Measurements from ENCODE around the gene SLC48A1. TPM values are rescaled to one million over a fixed set of nuclear protein-coding genes. Genes with fewer than 3 reads are reported as not detected.

Gene SLC48A1
- polyA plus RNA-seq, 1 of the 3 experiments (the other 2 are of a cell fraction), result 7.3 TPM

DNA sequence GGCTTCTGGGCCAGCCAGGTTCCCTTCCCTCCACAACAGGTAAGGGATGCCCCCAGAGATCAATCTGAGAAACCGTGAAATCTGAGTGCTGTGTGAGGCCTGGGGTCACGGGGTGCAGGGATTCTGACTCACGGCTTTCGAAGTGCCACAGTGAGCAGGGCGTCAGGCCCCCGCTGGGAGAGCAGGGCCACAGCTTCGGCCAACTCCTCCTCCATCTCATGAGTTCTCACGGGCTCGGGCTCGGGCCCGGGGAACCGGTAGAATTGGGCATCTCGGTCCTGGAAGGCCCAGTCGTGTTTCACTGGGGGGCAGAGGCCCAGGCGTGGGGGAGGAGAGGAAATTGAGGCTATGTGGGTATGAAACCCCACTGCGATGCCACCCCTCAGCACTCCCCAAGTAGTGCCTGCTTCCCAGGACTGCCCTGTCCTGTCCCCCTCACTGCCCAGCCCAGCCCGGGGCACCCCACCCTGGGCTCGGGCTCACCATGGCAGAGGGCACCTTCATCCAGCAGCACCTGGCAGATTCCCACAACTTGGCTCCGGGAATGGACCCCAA is 22.0 kb upstream of the SLC48A1 start:
- Histone ChIP-seq H3K9ac (no peak overlapping the region), H3K9me2 (no peaks in the 10 kb centered on the region), H3F3A (replicated peaks; ENCODE audit: insufficient read depth) (no peaks in the 10 kb centered on the region), H3K4me1 (ENCODE audit: control insufficient read depth in 1 of 2, insufficient read depth in 2 of 2, low read depth in 1 of 2, low read length in 1 of 2) (peaks cover 12 to 46% of the 10 kb centered on the region in 2 experiments; a peak in 3 of 4 replicates), H3K79me2 (ENCODE audit: insufficient read depth) (no peaks in the 10 kb centered on the region), H3K4me3 (ENCODE audit: low read depth in 2 of 2, low read length in 1 of 2) (no peak overlapping the region), H3K4me2 (no peak overlapping the region), H3K27me3 (ENCODE audit: insufficient read depth) (no peaks in the 10 kb centered on the region), H3K27ac (ENCODE audit: low read depth in 2 of 2, low read length in 1 of 2) (no peak overlapping the region), H3K9me3 (no peaks in the 10 kb centered on the region), H2AFZ (ENCODE audit: low read depth) (no peak overlapping the region), H3K36me3 (replicated peaks in 1 of 2; ENCODE audit: control insufficient read depth in 1 of 2, insufficient read depth in 2 of 2, low read length in 1 of 2) (no peaks in the 10 kb centered on the region), H4K20me1 (ENCODE audit: insufficient read depth) (no peaks in the 10 kb centered on the region)
- TF ChIP-seq, protein P1, sequence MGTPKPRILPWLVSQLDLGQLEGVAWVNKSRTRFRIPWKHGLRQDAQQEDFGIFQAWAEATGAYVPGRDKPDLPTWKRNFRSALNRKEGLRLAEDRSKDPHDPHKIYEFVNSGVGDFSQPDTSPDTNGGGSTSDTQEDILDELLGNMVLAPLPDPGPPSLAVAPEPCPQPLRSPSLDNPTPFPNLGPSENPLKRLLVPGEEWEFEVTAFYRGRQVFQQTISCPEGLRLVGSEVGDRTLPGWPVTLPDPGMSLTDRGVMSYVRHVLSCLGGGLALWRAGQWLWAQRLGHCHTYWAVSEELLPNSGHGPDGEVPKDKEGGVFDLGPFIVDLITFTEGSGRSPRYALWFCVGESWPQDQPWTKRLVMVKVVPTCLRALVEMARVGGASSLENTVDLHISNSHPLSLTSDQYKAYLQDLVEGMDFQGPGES (IDR thresholded peaks at IDR 0.05; ENCODE audit: low read depth, low read length), result no peak
- no peak for TF ChIP-seq RCOR1 (IDR thresholded peaks at IDR 0.05; ENCODE audit: low read length)
- no peak for TF ChIP-seq MEF2A (IDR thresholded peaks at IDR 0.05; ENCODE audit: borderline replicate concordance, low read depth)
- no peak for TF ChIP-seq RXRA (IDR thresholded peaks at IDR 0.05; ENCODE audit: borderline replicate concordance, low read depth)
- no peak for TF ChIP-seq ELF1 (IDR thresholded peaks at IDR 0.05)
- 88% methylated on average over 8 of the region's 19 CpGs for WGBS (ENCODE audit: low lambda C conversion rate)
- POLR2A ChIA-PET, result no interaction called here
- CTCF ChIA-PET, result interaction anchor here (1.0 to 18.0 kb wide), 4 partner anchors 10 to 36 kb away, joined by 5 to 435 read pairs (median 165); partner anchors contain the start of gene SLC48A1
- peak; percentile 16 for DNase-seq

GRCh38 chr12:47751561-47751960 is 21.5 kb upstream of the SLC48A1 start:
- no peaks in the 10 kb centered on the region for H3K9me3 ChIP-seq
- TF ChIP-seq NRF1 (IDR thresholded peaks at IDR 0.05; ENCODE audit: low read depth, low read length), result no peak
- TF ChIP-seq FOXM1 (IDR thresholded peaks at IDR 0.05; ENCODE audit: low read depth), result no peak
- TF ChIP-seq, protein P2, sequence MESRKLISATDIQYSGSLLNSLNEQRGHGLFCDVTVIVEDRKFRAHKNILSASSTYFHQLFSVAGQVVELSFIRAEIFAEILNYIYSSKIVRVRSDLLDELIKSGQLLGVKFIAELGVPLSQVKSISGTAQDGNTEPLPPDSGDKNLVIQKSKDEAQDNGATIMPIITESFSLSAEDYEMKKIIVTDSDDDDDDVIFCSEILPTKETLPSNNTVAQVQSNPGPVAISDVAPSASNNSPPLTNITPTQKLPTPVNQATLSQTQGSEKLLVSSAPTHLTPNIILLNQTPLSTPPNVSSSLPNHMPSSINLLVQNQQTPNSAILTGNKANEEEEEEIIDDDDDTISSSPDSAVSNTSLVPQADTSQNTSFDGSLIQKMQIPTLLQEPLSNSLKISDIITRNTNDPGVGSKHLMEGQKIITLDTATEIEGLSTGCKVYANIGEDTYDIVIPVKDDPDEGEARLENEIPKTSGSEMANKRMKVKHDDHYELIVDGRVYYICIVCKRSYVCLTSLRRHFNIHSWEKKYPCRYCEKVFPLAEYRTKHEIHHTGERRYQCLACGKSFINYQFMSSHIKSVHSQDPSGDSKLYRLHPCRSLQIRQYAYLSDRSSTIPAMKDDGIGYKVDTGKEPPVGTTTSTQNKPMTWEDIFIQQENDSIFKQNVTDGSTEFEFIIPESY (IDR thresholded peaks at IDR 0.05; ENCODE audit: borderline replicate concordance, low read depth), result no peak
- TF ChIP-seq RAD21 (IDR thresholded peaks at IDR 0.05; ENCODE audit: low read length), result no peak
- TF ChIP-seq PBX3 (IDR thresholded peaks at IDR 0.05), result no peak
- no peak for TF ChIP-seq EZH2phosphoT487 (IDR thresholded peaks at IDR 0.05; ENCODE audit: borderline replicate concordance, low read depth)
- no peak for TF ChIP-seq GABPA (IDR thresholded peaks at IDR 0.05; ENCODE audit: low read depth)
- no peak for TF ChIP-seq POLR2AphosphoS5 (IDR thresholded peaks at IDR 0.05; ENCODE audit: low read depth, low read length)
- no peak for TF ChIP-seq RFX5 (IDR thresholded peaks at IDR 0.05; ENCODE audit: low read length)
- TF ChIP-seq, protein P3, sequence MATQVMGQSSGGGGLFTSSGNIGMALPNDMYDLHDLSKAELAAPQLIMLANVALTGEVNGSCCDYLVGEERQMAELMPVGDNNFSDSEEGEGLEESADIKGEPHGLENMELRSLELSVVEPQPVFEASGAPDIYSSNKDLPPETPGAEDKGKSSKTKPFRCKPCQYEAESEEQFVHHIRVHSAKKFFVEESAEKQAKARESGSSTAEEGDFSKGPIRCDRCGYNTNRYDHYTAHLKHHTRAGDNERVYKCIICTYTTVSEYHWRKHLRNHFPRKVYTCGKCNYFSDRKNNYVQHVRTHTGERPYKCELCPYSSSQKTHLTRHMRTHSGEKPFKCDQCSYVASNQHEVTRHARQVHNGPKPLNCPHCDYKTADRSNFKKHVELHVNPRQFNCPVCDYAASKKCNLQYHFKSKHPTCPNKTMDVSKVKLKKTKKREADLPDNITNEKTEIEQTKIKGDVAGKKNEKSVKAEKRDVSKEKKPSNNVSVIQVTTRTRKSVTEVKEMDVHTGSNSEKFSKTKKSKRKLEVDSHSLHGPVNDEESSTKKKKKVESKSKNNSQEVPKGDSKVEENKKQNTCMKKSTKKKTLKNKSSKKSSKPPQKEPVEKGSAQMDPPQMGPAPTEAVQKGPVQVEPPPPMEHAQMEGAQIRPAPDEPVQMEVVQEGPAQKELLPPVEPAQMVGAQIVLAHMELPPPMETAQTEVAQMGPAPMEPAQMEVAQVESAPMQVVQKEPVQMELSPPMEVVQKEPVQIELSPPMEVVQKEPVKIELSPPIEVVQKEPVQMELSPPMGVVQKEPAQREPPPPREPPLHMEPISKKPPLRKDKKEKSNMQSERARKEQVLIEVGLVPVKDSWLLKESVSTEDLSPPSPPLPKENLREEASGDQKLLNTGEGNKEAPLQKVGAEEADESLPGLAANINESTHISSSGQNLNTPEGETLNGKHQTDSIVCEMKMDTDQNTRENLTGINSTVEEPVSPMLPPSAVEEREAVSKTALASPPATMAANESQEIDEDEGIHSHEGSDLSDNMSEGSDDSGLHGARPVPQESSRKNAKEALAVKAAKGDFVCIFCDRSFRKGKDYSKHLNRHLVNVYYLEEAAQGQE (IDR thresholded peaks at IDR 0.05; ENCODE audit: low read depth, low read length), result no peak
- no peak for TF ChIP-seq FOSL2 (IDR thresholded peaks at IDR 0.05; ENCODE audit: borderline replicate concordance, low read depth)
- TF ChIP-seq USF1 (IDR thresholded peaks at IDR 0.05; ENCODE audit: borderline replicate concordance, low read depth), result no peak
- TF ChIP-seq FOXJ3 (CRISPR knock-in tag; IDR thresholded peaks at IDR 0.05), result no peak
- no peak for TF ChIP-seq CHD2 (IDR thresholded peaks at IDR 0.05; ENCODE audit: low read length, partially characterized antibody)
- no peak for TF ChIP-seq ELF1 (IDR thresholded peaks at IDR 0.05)
- no peak for TF ChIP-seq NFIC (IDR thresholded peaks at IDR 0.05; ENCODE audit: borderline replicate concordance)

More at GRCh38 chr12:47751561-47751960, 21.5 kb upstream of the SLC48A1 start:
- no peaks in the 10 kb centered on the region for H4K20me1 ChIP-seq (ENCODE audit: insufficient read depth)
- no peaks in the 10 kb centered on the region for H3K36me3 ChIP-seq (replicated peaks in 1 of 2; ENCODE audit: control insufficient read depth in 1 of 2, insufficient read depth in 2 of 2, low read length in 1 of 2)
- ChIA-PET CTCF (interaction anchor here (1.0 to 18.0 kb wide), 6 partner anchors 11 to 86 kb away, joined by 5 to 435 read pairs (median 13); partner anchors contain the start of gene SLC48A1), POLR2A (interaction anchor here (1.0 kb wide), 1 partner anchor 11 kb away, joined by 3 read pairs; no protein-coding TSS in a partner anchor)
- no peaks in the 10 kb centered on the region for H3F3A ChIP-seq (replicated peaks; ENCODE audit: insufficient read depth)
- WGBS (ENCODE audit: low lambda C conversion rate), result 96% methylated on average over 6 of the region's 9 CpGs
- H3K9ac ChIP-seq, result no peak overlapping the region
- H3K27me3 ChIP-seq (ENCODE audit: insufficient read depth), result no peaks in the 10 kb centered on the region
- no peak overlapping the region for H3K4me3 ChIP-seq (ENCODE audit: low read depth in 2 of 2, low read length in 1 of 2)
- H3K27ac ChIP-seq (ENCODE audit: low read depth in 2 of 2, low read length in 1 of 2), result no peak overlapping the region
- H3K4me1 ChIP-seq (ENCODE audit: control insufficient read depth in 1 of 2, insufficient read depth in 2 of 2, low read depth in 1 of 2, low read length in 1 of 2), result peaks cover 12 to 49% of the 10 kb centered on the region in 2 experiments; a peak in 3 of 4 replicates
- peak; percentile 19 for DNase-seq
- H3K9me2 ChIP-seq, result no peaks in the 10 kb centered on the region
- H2AFZ ChIP-seq (ENCODE audit: low read depth), result no peak overlapping the region
- H3K79me2 ChIP-seq (ENCODE audit: insufficient read depth), result no peaks in the 10 kb centered on the region
- no peak overlapping the region for H3K4me2 ChIP-seq

All from SK-N-SH (cell line).